H1 (cell line): ENCODE measurements around the gene NDST3. TPM values are rescaled to one million over a fixed set of nuclear protein-coding genes. Genes with fewer than 3 reads are reported as not detected.

Source experiments
- RXRA ChIP-seq: IDR thresholded peaks from 2 replicates; pipeline ENCODE4 v1.6.1; 2011; ENCODE audit warnings: low read depth, mild to moderate bottlenecking, low read length, moderate library complexity; ENCODE audit not compliant: insufficient read depth
- SIX5 ChIP-seq: IDR thresholded peaks from 2 replicates; pipeline ENCODE4 v1.6.1; 2011; ENCODE audit warnings: mild to moderate bottlenecking, low read depth, low read length
- polyA plus RNA-seq, 7 experiments: library from polyadenylated mRNA; depleted of rRNA in 3 of 7; stranded (reverse) in 5 of 7; unstranded in 2 of 7; fragments of >200 nt in 5 of 7; fragments of 200-250 nt in 2 of 7; gene quantifications; 1 replicate in 5 of 7; 2 replicates in 1 of 7; 4 replicates in 1 of 7; pipeline versions ENCODE4 v1.2.1 to v1.2.3, GENCODE V29; 2011 to 2013; ENCODE audit warnings: missing spikeins in 2 of 7, mixed read lengths in 2 of 7
- total RNA-seq: library from RNA; stranded (reverse); fragmentation: NEBNext Ultra II Directional; extraction: Animal tissue kit (Norgen Biotek cat#: 25700); gene quantifications from 2 replicates; pipeline ENCODE4 v1.2.1, GENCODE V29; 2021

NDST3 gene
- total and polyA plus RNA-seq, 2 of the 8 experiments (the other 6 are each of a cell fraction or from before 2014, with no cell fraction given), result 0.35 to 0.60 TPM

- TF ChIP-seq SIX5 (no peak), RXRA (no peak)
These were observed 1.0 kb downstream of the NDST3 start (continued) for GRCh38 chr4:118035309-118035708.
